GM08714 (cell line): ENCODE data around the gene PRR19.
"Not testable (repeated sequence)": the region's sequence is repeated elsewhere in the genome, so short reads cannot be mapped to it uniquely, and the experiment has no call there.

Experiments used
- H3K4me3 ChIP-seq: fragments of 200-500 bp; sonication (Bioruptor generic); 2 replicates; pipeline ENCODE4 v1.5.1; 2014; ENCODE audit warnings: mild to moderate bottlenecking, low read length, inconsistent platforms
- ZNF274 ChIP-seq: IDR thresholded peaks from 2 replicates; pipeline ENCODE4 v1.6.1; 2012; ENCODE audit warnings: mild to moderate bottlenecking, low read depth, low read length

Gene PRR19

GRCh38 chr19:42301646-42302203, at the start of gene PRR19:
Gene PRR19 (plus strand): TSS chr19:42302132. CDS start chr19:42309585, 7,453 bp downstream.
- H3K4me3 ChIP-seq: peak within 1 kb of the TSS; percentile 83
- TF ChIP-seq ZNF274: no peak

- peak overlapping the region; percentile 85 for H3K4me3 ChIP-seq
- no peak for TF ChIP-seq ZNF274
Observed at GRCh38 chr19:42252365-42253244, 49.3 kb upstream of the PRR19 start.

- no peak for TF ChIP-seq ZNF274
- peak overlapping the region; percentile 88 for H3K4me3 ChIP-seq
Observed at GRCh38 chr19:42253245-42254088, 48.5 kb upstream of the PRR19 start.

GRCh38 chr19:42254089-42254849, 47.7 kb upstream of the PRR19 start:
- no peak for TF ChIP-seq ZNF274
- peak overlapping the region; percentile 88 for H3K4me3 ChIP-seq

- TF ChIP-seq ZNF274: no peak
- peak within 1 kb of the TSS; percentile 88 for H3K4me3 ChIP-seq
Observed at GRCh38 chr19:42254850-42255765, 46.8 kb upstream of the PRR19 start, which contains the start of gene ERF. Gene ERF (minus strand): TSS chr19:42255128. CDS start chr19:42254999, 129 bp downstream.

GRCh38 chr19:42255766-42256745, 45.9 kb upstream of the PRR19 start:
- H3K4me3 ChIP-seq: peak overlapping the region; percentile 71
- TF ChIP-seq ZNF274: no peak

- H3K4me3 ChIP-seq: not testable (repeated sequence)
Observed at GRCh38 chr19:42257842-42258241, 44.1 kb upstream of the PRR19 start.

GRCh38 chr19:42261763-42262162, 40.2 kb upstream of the PRR19 start:
- no peak overlapping the region for H3K4me3 ChIP-seq
- TF ChIP-seq ZNF274: no peak

DNA sequence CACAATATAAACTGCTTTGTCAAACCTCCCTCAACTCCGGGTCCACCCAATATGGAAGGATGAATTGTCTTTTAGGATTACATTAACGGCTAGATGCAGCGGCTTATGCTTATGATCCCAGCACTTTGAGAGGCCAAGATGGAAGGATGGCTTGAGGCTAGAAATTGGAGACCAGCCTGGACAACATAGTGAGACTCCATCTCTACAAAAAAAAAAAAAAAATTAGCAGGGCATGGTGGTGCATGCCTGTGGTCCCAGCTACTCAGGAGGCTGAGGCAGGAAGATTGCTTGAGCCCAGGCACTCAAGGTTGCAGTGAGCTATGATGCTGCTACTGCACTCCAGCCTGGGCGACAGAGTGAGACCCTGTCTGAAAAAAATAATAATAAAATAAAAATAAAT, 35.8 kb upstream of the PRR19 start:
- not testable (repeated sequence) for H3K4me3 ChIP-seq

GRCh38 chr19:42266928-42267603, 34.9 kb upstream of the PRR19 start:
- H3K4me3 ChIP-seq: not testable (repeated sequence)

GRCh38 chr19:42267644-42268141, 34.2 kb upstream of the PRR19 start:
- no peak for TF ChIP-seq ZNF274
- H3K4me3 ChIP-seq: peak overlapping the region; percentile 62
